ENCODE measurements around the gene MICALL1. TPM values are rescaled to one million over a fixed set of nuclear protein-coding genes. Genes with fewer than 3 reads are reported as not detected.

Gene MICALL1
- total and polyA plus RNA-seq, 2 of the 13 experiments (the other 11 are each of a cell fraction or from before 2014, with no cell fraction given) = 7.6 to 10.6 TPM

- no peak; the same call in 1 of the 2 replicates for TF ChIP-seq SAFB2 (CRISPR knock-in tag; IDR thresholded peaks at IDR 0.05; ENCODE audit: borderline replicate concordance, low read depth)
- TF ChIP-seq LBX2 (CRISPR knock-in tag; IDR thresholded peaks at IDR 0.05; ENCODE audit: borderline replicate concordance) = peak; percentile 66; the same call in 1 of the 2 replicates
- TF ChIP-seq ZSCAN9 (CRISPR knock-in tag; IDR thresholded peaks at IDR 0.05; ENCODE audit: borderline replicate concordance) = no peak
- 0 out of 2 replicates have a peak, but pooled peaks have one; percentile 58 for TF ChIP-seq GLI4 (CRISPR knock-in tag; IDR thresholded peaks at IDR 0.05; ENCODE audit: borderline replicate concordance)
- TF ChIP-seq ZNF430 (CRISPR knock-in tag; IDR thresholded peaks at IDR 0.05) = peak; percentile 78
- peak; percentile 55; the same call in 1 of the 2 replicates for TF ChIP-seq ZNF142 (CRISPR knock-in tag; IDR thresholded peaks at IDR 0.05)
- TF ChIP-seq PTBP1 (IDR thresholded peaks at IDR 0.05; ENCODE audit: low read depth, low read length, poor library complexity, severe bottlenecking) = peak; percentile 18
- 0 out of 2 replicates have a peak, but pooled peaks have one; percentile 58 for TF ChIP-seq FUBP1 (CRISPR knock-in tag; IDR thresholded peaks at IDR 0.05; ENCODE audit: borderline replicate concordance)
- peak; percentile 52; the same call in 1 of the 2 replicates for TF ChIP-seq ZNF747 (CRISPR knock-in tag; IDR thresholded peaks at IDR 0.05; ENCODE audit: borderline replicate concordance)
- TF ChIP-seq ZBTB34 (CRISPR knock-in tag; IDR thresholded peaks at IDR 0.05) = no peak
- TF ChIP-seq FIP1L1 (IDR thresholded peaks at IDR 0.05; ENCODE audit: borderline replicate concordance, insufficient read depth, low read depth, low read length) = no peak
- no peak for TF ChIP-seq SUZ12 (IDR thresholded peaks at IDR 0.05; ENCODE audit: low read depth, low read length)
- peak; percentile 80 for TF ChIP-seq RBM39 (IDR thresholded peaks at IDR 0.05; ENCODE audit: low read depth, low read length, poor library complexity, severe bottlenecking)
- peak; percentile 68 for TF ChIP-seq GABPA (IDR thresholded peaks at IDR 0.05; ENCODE audit: low read depth, low read length)
- peak; percentile 95 for TF ChIP-seq GABPA (CRISPR knock-in tag; IDR thresholded peaks at IDR 0.05; ENCODE audit: low read depth)
- no peak for TF ChIP-seq TOE1 (CRISPR knock-in tag; IDR thresholded peaks at IDR 0.05)
- TF ChIP-seq HCFC1 (IDR thresholded peaks at IDR 0.05; ENCODE audit: low read depth, low read length) = peak; percentile 25; the same call in 1 of the 2 replicates
- no peak for TF ChIP-seq BRCA1 (CRISPR knock-in tag; IDR thresholded peaks at IDR 0.05)
Measured at GRCh38 chr22:37953437-37954179, 47.5 kb downstream of the MICALL1 start, which contains the start of the genes C22orf23 and POLR2F (continued).
